Lower leg skin (tissue), 3 donors: ENCODE data around the gene FZD7.

ENCODE experiments used
- POLR2A ChIP-seq, 2 donors: fragments of 450-650 bp; IDR thresholded peaks; one replicate each; pipeline ENCODE4 v1.6.1; 2016 to 2017; ENCODE audit warnings: antibody characterized with exemption in 2 of 2, mild to moderate bottlenecking in 1 of 2, moderate library complexity in 1 of 2
- TF ChIP-seq, protein P1 (sequence below), 3 donors: fragments of 450-650 bp; IDR thresholded peaks; one replicate each; pipeline ENCODE4 v1.5.1; 2016; ENCODE audit warnings: antibody characterized with exemption in 3 of 3, mild to moderate bottlenecking in 3 of 3, moderate library complexity in 2 of 3

GRCh38 chr2:202005272-202005887 is 28.3 kb upstream of the FZD7 start:
- TF ChIP-seq POLR2A (IDR thresholded peaks at IDR 0.05), result no peak
- TF ChIP-seq, protein P1, sequence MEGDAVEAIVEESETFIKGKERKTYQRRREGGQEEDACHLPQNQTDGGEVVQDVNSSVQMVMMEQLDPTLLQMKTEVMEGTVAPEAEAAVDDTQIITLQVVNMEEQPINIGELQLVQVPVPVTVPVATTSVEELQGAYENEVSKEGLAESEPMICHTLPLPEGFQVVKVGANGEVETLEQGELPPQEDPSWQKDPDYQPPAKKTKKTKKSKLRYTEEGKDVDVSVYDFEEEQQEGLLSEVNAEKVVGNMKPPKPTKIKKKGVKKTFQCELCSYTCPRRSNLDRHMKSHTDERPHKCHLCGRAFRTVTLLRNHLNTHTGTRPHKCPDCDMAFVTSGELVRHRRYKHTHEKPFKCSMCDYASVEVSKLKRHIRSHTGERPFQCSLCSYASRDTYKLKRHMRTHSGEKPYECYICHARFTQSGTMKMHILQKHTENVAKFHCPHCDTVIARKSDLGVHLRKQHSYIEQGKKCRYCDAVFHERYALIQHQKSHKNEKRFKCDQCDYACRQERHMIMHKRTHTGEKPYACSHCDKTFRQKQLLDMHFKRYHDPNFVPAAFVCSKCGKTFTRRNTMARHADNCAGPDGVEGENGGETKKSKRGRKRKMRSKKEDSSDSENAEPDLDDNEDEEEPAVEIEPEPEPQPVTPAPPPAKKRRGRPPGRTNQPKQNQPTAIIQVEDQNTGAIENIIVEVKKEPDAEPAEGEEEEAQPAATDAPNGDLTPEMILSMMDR (IDR thresholded peaks at IDR 0.05), result no peak
